Activated CD8-positive, alpha-beta memory T cell treated with anti-CD3 and anti-CD28 coated beads for 48 hours (primary cell): ENCODE measurements around the gene INPP5F.

Source experiments
- DNase-seq, 3 experiments: peaks; one replicate each; pipeline ENCODE4 v3.0.0-alpha.2; 2020; ENCODE audit warnings: low read depth in 2 of 3, low spot score in 2 of 3

The INPP5F gene

GRCh38 chr10:119725828-119726675 lies at the start of gene INPP5F:
INPP5F (plus strand) TSS chr10:119726050; CDS start chr10:119726263, 213 bp downstream.
- DNase-seq = peak; percentile 95 to 97 (median 96)

- no peak for DNase-seq
These were observed 48.7 kb upstream of the INPP5F start for GRCh38 chr10:119677126-119677525.

DNA sequence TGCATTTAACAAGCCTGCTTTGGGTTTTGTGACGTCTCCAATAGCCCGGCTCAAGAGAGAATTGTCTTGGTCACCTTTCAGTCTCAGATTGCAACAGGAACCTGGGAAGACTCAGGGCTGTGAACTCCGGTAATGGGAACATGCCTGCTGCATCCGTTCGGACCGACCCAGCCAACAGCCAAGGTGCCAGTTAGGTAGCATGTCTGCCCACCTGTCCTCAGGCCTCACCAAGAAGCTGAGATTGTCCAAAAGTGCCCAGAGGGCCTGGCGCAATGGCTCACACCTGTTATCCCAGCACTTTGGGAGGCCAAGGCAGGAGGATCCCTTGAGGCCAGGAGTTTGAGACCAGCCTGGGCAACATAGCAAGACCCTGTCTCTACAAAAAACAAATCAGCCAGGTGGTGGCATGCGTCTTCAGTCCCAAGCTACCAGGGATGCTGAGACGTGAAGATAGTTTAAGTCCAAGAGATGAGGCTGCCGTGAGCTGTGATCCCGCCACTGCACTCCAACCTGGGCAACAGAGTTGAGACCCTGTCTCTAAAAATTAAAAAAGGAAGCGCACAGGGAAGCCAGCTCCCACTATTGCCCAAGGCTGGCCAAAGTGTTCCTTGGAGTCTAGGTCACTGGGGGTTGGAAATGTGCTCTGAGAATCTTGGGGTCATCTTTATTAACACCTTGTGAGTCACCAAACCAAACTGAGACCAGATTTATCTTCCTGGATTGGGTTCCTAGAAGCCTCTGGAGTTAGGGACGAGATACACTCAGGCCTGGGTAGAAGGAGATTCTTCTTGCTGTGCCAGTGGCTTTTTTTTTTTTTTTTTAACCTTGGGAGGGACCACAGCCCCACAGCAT lies 47.7 kb upstream of the INPP5F start:
- DNase-seq = no peak

DNA sequence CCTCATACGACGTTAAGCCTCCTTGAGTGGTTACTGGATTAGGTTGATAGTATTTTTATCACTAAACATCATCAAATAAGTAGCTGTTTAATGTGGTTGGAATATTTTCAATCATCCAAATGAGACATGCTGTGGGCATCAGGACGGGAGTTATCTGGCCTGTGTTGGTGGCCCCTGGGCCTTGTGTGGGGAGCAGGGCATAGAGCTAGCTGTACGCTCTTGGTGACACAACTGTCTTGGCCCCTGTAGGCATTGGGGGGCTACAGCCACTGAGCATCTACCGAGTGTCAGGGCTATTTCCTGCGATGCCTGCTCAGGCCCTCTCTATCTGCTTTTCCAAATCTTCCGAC lies 46.4 kb upstream of the INPP5F start:
- no peak for DNase-seq

- no peak for DNase-seq
These were observed 45.8 kb upstream of the INPP5F start for GRCh38 chr10:119680050-119680449.

DNA sequence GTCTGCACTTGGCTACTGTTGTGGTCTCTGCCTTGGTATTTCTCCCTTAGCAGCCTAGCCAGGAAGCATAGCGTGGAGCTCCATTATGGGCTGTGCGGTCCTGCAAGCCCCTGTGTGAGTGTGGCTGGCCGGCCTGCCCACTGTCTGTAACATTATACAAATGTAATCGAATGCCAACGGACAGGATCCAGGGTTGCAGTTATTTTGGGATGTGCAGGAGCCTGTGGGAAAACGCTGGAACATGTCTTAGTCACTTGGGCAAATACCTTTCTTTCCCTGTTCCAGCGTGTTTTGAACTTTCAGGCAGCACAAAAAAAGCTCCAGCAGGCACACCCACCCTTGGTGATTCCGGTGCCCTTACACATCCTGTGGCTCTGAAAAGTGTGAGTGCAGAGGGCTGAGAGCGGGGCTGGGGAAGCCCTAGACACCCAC lies 45.2 kb upstream of the INPP5F start:
- no peak for DNase-seq

DNA sequence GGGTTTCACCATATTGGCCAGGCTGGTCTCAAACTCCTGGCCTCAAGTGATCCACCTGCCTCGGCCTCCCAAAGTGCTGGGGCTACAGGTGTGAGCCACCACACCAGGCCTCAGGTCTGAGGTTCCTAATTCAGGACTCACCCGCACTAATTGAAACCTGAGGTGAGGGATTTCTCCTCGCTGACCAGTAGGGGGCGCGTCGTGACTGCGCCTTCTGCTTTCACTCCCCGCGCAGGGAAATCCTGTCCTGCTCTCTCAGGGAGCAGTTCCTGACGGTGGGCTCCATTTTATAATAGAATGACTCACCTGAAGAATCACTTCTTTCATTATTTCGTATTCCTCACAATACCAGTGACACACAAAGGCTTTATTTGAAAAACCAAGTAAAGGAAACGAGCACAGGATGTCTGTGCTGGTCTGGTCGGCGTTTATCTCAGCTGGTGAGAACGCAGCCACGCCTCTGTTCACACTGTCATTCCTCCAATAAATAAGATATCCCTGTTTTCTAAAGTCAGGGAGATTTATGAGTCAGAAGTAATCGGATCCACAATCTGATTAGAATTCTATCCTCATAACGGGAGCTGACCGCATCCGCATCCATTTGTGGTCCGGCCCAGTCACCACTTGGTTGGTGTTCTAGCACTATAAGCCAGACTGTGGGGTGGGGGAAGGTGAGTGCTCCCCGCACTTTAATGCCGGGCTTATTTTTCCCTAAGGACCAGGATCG lies 39.2 kb upstream of the INPP5F start:
- DNase-seq = peak; percentile 51 to 77 (median 62)

DNA sequence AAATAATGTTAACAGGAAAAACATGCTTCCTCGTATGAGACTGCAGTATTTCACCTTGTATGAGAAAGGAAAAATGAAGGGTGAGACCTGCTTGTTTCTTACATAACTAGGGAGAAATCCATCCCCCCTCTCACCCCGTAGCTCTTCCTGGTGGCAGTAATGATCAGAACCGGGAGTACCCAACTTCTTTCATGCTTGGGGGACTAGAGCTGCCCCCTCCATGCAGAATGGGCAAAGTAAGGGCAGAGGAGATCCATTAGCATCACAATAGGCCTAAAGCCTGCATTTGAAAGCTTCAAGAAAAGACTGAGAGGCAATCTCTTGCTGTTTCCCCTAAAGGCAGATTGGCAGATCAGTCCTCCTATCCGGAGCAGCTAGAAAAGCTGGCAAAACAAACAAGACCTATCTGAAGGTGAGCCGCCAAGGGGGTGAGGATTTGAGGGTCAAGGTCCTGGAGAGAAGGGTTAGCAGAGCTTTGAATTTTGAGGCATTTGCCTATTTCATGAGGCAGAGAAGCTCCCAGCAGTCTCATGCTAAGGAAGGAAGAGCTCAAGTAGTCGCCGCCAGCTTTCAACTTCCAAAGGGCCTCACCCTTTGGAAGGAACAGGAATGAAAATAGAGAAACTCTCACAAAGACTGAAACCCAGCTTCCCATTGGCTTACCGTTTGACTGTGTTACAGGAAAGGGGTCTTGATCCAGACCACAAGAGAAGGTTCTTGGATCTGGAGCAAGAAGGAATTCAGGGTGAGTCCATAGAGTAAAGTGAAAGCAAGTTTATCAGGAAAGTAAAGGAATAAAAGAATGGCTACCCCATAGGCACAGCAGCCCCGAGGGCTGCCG lies 38.4 kb upstream of the INPP5F start:
- DNase-seq = no peak

DNA sequence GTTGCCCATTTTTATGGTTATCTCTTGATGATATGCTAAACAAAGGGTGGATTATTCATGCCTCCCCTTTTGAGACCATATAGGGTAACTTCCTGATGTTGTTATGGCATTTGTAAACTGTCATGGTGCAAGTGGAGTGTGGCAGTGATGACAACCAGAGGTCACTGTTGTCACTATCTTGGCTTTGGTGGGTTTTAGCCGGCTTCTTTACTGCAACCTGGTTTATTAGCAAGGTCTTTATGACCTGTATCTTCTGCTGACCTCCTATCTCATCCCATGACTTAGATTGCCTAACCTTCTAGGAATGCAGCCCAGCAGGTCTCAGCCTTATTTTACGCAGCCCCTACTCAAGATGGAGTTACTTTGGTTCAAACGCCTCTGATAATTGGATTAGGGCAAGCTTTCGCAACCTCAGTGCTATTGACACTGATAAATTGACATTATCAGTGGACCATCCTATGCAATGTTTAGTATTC lies 37.8 kb upstream of the INPP5F start:
- no peak for DNase-seq

DNA sequence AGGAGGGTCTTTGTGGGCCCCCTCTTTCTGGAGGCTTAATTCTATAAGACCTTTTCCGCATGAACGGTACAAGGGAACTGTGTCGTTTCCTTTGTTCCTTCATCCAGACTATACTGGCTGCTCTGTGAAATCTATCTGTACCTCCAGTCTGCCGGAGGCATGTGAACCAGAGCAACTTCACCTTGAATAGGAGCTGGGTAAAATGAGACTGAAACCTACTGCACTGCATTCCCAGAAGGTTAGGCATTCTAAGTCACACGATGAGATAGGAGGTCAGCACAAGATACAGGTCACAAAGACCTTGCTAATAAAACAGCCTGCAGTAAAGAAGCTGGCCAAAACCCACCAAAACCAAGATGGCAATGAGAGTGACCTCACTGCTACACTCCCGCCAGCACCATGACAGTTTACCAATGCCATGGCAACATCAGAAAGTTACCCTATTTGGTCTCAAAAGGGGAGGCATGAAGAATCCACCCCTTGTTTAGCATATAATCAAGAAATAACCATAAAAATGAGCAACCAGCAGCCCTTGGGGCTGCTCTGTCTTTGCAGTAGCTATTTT lies 36.8 kb upstream of the INPP5F start:
- no peak for DNase-seq

- DNase-seq = no peak
These were observed 34.1 kb upstream of the INPP5F start for GRCh38 chr10:119691726-119692125.

GRCh38 chr10:119693262-119693957 lies 32.4 kb upstream of the INPP5F start:
- DNase-seq = no peak

GRCh38 chr10:119694608-119695007 lies 31.2 kb upstream of the INPP5F start:
- DNase-seq = no peak

GRCh38 chr10:119700321-119700954 lies 25.4 kb upstream of the INPP5F start:
- DNase-seq = no peak

DNA sequence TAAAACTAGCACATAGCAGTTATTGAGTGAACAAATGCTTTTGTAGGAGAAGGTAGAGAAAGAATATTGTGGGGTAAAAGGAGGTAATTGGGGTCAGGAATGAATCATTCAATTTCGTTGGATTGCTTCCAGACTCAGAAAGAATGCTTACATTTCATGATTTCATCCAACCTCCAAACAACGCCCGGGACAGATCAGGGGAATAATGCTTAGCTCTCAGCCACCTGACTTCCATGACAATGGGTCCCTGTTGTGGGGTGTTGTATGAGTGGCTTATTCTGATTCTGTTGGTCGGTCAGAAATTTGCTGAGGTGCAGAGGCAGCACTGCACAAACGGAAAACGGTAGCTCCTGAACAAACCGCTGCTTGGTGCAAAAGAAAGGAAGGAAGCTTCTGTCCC lies 24.0 kb upstream of the INPP5F start:
- DNase-seq = no peak

DNA sequence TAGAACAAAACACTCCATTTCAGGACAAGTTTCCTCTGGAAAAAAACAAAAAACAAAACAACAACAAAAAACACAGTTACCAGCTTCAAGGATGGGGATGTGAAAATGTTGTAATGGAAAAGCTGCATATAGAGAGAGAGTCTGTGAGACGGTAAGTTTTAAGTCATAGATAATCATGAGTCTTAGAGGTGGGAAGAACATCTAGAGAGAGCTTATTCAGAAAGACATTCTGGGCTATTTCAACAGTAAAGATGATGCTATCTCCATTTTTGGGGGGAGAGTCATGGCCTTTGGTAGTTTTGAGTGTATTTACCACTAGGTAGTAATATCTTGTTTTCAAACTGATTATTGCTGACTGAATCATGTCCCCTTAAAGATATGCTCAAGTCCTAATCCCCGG lies 23.3 kb upstream of the INPP5F start:
- no peak for DNase-seq

DNA sequence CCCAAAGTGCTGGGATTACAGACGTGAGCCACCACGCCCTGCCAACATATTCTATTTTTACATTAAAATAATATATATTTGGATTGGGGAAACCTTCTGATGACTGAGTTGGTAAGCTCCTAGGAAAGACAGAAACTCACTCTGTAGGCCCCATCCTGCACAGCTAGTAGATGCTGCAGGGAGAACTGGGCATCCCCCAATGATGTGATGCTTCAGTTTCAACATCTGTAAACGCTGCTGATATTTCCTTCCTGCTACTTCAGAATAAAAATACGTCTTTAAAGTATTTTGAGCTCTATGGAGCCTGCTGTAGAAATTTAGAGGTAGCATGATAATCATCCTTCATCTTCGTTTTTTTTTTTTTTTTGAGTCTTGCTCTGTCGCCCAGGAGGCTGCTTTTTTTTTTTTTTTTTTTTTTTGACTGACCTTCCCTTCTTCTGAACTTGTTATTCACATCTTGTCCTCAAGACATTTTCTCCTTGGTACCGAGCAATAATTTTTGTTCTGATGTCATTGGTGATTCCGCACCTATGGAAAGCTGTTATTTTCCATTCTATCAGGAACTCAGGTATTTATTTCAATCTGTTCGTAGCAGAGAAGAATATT lies 21.8 kb upstream of the INPP5F start:
- no peak for DNase-seq

GRCh38 chr10:119705434-119705831 lies 20.4 kb upstream of the INPP5F start:
- DNase-seq = no peak
